Activated CD8-positive, alpha-beta memory T cell treated with anti-CD3 and anti-CD28 coated beads, Interleukin-2, amount 10 ng/mL, durations not matched to agents 7 days and 5 days (primary cell): Measurements from ENCODE around the gene ADGRB2. TPM values are rescaled to one million over a fixed set of nuclear protein-coding genes. Genes with fewer than 3 reads are reported as not detected.

Source experiments
- ATAC-seq: fragments of 150-1000 bp; cut with Tn5 transposase; one replicate; pipeline ENCODE4 v1.10.0; 2021; ENCODE audit warnings: moderate library complexity
- CTCF ChIA-PET: fragments of 350-600 bp; sonication (Branson Sonifier 250); formaldehyde crosslinking; loops from one replicate; lab custom pipeline; 2021; ENCODE audit warnings: antibody characterized with exemption; lab: Charles Lee
- DNase-seq: peaks from one replicate; pipeline ENCODE4 v3.0.0-alpha.2; 2020
- H3K27ac Mint-ChIP-seq: one replicate; pipeline ENCODE4 v1.8.0; 2021; ENCODE audit warnings: mild to moderate bottlenecking, mixed read lengths
- H3K27me3 Mint-ChIP-seq: one replicate; pipeline ENCODE4 v1.8.0; 2021; ENCODE audit warnings: mixed read lengths
- H3K36me3 Mint-ChIP-seq: one replicate; pipeline ENCODE4 v1.8.0; 2021; ENCODE audit warnings: mild to moderate bottlenecking, mixed read lengths
- H3K4me1 Mint-ChIP-seq: one replicate; pipeline ENCODE4 v1.8.0; 2021; ENCODE audit warnings: mixed read lengths
- H3K4me3 Mint-ChIP-seq: one replicate; pipeline ENCODE4 v1.8.0; 2021; ENCODE audit warnings: mild to moderate bottlenecking, moderate library complexity, mixed read lengths
- H3K9me3 Mint-ChIP-seq: one replicate; pipeline ENCODE4 v1.8.0; 2022; ENCODE audit warnings: low read depth, mixed read lengths
- total RNA-seq, 2 experiments: library from RNA; stranded (reverse); gene quantifications; one replicate each; pipeline ENCODE4 v1.2.3, GENCODE V29; 2021

Gene ADGRB2
- total RNA-seq, 2 experiments from 2014 or later: 0.07 to 1.3 TPM

DNA sequence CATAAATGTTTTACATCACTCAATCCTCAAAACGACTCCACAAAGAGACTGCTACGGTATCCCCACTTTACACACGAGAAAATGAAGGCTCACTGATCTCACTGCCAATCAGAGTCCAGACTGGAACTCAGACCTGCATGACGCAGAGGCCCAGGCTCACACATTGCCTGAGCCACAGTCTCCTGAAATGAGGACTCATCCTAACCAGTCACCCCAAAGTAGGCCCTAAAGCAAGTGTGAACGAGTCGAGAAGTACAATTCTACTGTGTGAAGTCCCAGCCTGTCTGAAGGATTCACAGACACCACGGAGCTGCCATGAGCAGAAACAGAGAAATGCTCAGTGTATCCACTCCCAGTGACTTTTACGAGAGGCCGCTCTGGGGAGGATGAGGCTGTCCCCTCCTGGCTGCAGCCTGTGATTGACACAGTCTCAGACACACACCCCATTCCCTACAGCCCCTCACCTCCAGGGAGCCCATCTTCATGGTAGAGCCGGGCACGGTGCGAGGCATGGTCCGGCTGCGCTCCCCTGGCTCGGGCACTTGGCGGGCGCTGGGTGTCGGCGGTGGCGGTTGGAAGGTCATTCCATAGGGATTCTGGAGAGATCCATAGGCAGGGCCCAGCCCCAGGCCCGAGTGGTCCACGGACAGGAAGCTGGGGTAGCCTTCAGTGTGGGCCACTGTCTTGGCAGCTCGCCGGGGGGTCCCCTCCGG lies 33.6 kb downstream of the ADGRB2 start:
- CTCF ChIA-PET: no interaction called here
- H3K27me3 Mint-ChIP-seq: no peaks in the 10 kb centered on the region
- H3K9me3 Mint-ChIP-seq: no peaks in the 10 kb centered on the region
- H3K4me1 Mint-ChIP-seq: no peaks in the 10 kb centered on the region
- ATAC-seq (no peak), DNase-seq (no peak)
- H3K27ac Mint-ChIP-seq: no peak overlapping the region
- H3K36me3 Mint-ChIP-seq: no peaks in the 10 kb centered on the region
- H3K4me3 Mint-ChIP-seq: no peak overlapping the region

- Mint-ChIP-seq H3K4me1 (no peaks in the 10 kb centered on the region), H3K4me3 (no peak overlapping the region), H3K9me3 (no peaks in the 10 kb centered on the region), H3K27me3 (no peaks in the 10 kb centered on the region), H3K36me3 (no peaks in the 10 kb centered on the region), H3K27ac (no peak overlapping the region)
- CTCF ChIA-PET: interaction anchor here (1.3 kb wide), 1 partner anchor 13 kb away, joined by 3 read pairs; no protein-coding TSS in a partner anchor
- DNase-seq (no peak), ATAC-seq (no peak)
Observed at GRCh38 chr1:31727849-31728248, 36.3 kb downstream of the ADGRB2 start.

- ATAC-seq (no peak), DNase-seq (no peak)
- Mint-ChIP-seq H3K36me3 (no peaks in the 10 kb centered on the region), H3K9me3 (no peaks in the 10 kb centered on the region), H3K27me3 (peaks cover 4% of the 10 kb centered on the region), H3K27ac (no peak overlapping the region), H3K4me3 (no peak overlapping the region), H3K4me1 (no peaks in the 10 kb centered on the region)
- CTCF ChIA-PET: interaction anchor here (0.7 kb wide), 1 partner anchor 19 kb away, joined by 3 read pairs; no protein-coding TSS in a partner anchor
Observed at GRCh38 chr1:31727195-31727594, 36.9 kb downstream of the ADGRB2 start.

DNA sequence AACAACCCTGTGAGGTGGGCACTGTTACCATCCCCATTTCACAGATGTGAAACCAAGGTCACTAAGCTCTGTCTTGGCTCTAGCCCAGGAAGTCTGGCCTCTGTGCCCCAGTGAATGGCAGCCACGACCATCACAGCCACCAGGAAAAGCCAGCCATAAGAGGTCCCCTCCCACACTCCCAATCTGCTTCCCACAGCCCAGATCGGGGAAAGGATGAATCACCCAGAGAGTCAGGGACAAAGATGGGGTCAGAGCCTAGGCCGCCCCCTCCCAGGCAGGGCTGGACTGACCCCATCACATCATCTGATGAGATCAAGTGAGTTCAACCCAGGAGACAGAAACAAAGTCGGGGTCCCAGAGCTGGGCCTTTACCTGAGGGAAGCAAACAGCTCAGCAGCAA lies 37.4 kb downstream of the ADGRB2 start:
- peaks cover 9% of the 10 kb centered on the region for H3K27me3 Mint-ChIP-seq
- H3K27ac Mint-ChIP-seq: no peak overlapping the region
- no peak for DNase-seq
- no peak overlapping the region for H3K4me3 Mint-ChIP-seq
- ATAC-seq: no peak
- H3K4me1 Mint-ChIP-seq: no peaks in the 10 kb centered on the region
- H3K36me3 Mint-ChIP-seq: no peaks in the 10 kb centered on the region
- no peaks in the 10 kb centered on the region for H3K9me3 Mint-ChIP-seq
- CTCF ChIA-PET: interaction anchor here (0.7 kb wide), 1 partner anchor 19 kb away, joined by 3 read pairs; no protein-coding TSS in a partner anchor

- Mint-ChIP-seq H3K27me3 (peaks cover 11% of the 10 kb centered on the region), H3K27ac (no peak overlapping the region), H3K4me3 (no peak overlapping the region), H3K36me3 (no peaks in the 10 kb centered on the region), H3K4me1 (no peaks in the 10 kb centered on the region), H3K9me3 (no peaks in the 10 kb centered on the region)
- DNase-seq (no peak), ATAC-seq (no peak)
- CTCF ChIA-PET: interaction anchor here (1.4 kb wide), 1 partner anchor 63 kb away, joined by 5 read pairs; no protein-coding TSS in a partner anchor
Observed at GRCh38 chr1:31725777-31726535, 38.2 kb downstream of the ADGRB2 start.

DNA sequence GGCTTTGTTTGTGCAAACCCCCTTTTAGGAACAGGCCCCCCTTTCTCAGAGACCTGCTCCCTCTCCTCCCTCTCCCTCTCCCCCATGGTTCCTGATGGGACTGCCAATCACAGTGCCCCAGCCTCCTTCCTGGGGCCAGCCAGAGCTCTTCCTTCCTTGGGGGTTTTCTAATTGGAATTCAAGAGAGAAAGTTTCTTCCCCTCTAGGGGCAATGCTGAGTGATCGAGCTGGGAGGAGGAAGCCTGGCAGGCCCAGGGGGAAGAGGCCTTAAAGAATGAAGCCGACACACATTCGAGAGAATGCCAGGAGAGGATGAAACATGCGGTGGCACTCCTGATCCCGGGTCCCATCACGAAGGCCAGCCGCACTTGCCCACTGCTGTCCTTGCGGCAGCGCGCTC lies 39.0 kb downstream of the ADGRB2 start:
- no peak overlapping the region for H3K4me3 Mint-ChIP-seq
- CTCF ChIA-PET: interaction anchor here (1.4 kb wide), 1 partner anchor 64 kb away, joined by 5 read pairs; no protein-coding TSS in a partner anchor
- no peaks in the 10 kb centered on the region for H3K4me1 Mint-ChIP-seq
- no peak overlapping the region for H3K27ac Mint-ChIP-seq
- peaks cover 11% of the 10 kb centered on the region for H3K27me3 Mint-ChIP-seq
- H3K36me3 Mint-ChIP-seq: no peaks in the 10 kb centered on the region
- no peak for ATAC-seq
- H3K9me3 Mint-ChIP-seq: no peaks in the 10 kb centered on the region
- DNase-seq: no peak

GRCh38 chr1:31723828-31724359 lies 40.2 kb downstream of the ADGRB2 start:
- Mint-ChIP-seq H3K36me3 (no peaks in the 10 kb centered on the region), H3K4me3 (no peak overlapping the region), H3K4me1 (no peaks in the 10 kb centered on the region), H3K27ac (no peak overlapping the region), H3K9me3 (no peaks in the 10 kb centered on the region), H3K27me3 (peaks cover 12% of the 10 kb centered on the region)
- ATAC-seq (peak; percentile 45), DNase-seq (peak; percentile 73)
- CTCF ChIA-PET: no interaction called here

- no peak overlapping the region for H3K4me3 Mint-ChIP-seq
- CTCF ChIA-PET: interaction anchor here (2.0 to 5.1 kb wide), 2 partner anchors 10 to 16 kb away, joined by 5 to 43 read pairs; partner anchors contain the start of gene COL16A1
Observed at GRCh38 chr1:31718327-31718897, 45.7 kb downstream of the ADGRB2 start.

DNA sequence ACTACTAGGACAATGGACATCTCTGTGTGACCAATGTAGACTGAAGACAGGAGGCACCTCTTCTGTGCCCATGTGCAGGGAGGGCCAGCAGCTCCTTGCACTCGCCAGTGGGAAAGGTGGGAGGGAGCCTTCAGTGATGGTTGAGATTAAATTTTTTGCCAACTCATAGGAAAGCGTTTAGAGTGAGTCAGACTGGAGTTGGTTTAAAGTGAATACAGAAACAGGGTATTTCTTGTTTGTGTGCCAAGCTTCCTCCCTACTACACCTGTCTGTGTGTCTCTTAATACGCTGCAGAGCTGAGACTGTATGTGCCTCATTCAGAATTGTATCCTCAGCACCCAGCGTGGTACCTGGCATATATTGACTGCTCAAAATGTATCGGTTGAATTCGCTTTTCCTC lies 46.8 kb downstream of the ADGRB2 start:
- peaks cover 67% of the 10 kb centered on the region for H3K27me3 Mint-ChIP-seq
- no peaks in the 10 kb centered on the region for H3K36me3 Mint-ChIP-seq
- no peaks in the 10 kb centered on the region for H3K9me3 Mint-ChIP-seq
- H3K4me3 Mint-ChIP-seq: no peak overlapping the region
- peaks cover 11% of the 10 kb centered on the region for H3K4me1 Mint-ChIP-seq
- CTCF ChIA-PET: interaction anchor here (2.0 to 7.0 kb wide), 5 partner anchors 9 to 72 kb away, joined by 5 to 60 read pairs (median 12); partner anchors contain the start of gene COL16A1
- no peak overlapping the region for H3K27ac Mint-ChIP-seq
- DNase-seq (no peak), ATAC-seq (no peak)

More at GRCh38 chr1:31718327-31718897, 45.7 kb downstream of the ADGRB2 start:
- Mint-ChIP-seq H3K9me3 (no peaks in the 10 kb centered on the region), H3K27ac (no peak overlapping the region), H3K36me3 (no peaks in the 10 kb centered on the region), H3K4me1 (peaks cover 11% of the 10 kb centered on the region), H3K27me3 (peaks cover 60% of the 10 kb centered on the region)
- ATAC-seq: no peak
- DNase-seq: no peak

GRCh38 chr1:31715873-31716220 lies 48.3 kb downstream of the ADGRB2 start:
- H3K4me3 Mint-ChIP-seq: no peak overlapping the region
- peaks cover 72% of the 10 kb centered on the region for H3K27me3 Mint-ChIP-seq
- ATAC-seq (no peak), DNase-seq (no peak)
- peaks cover 11% of the 10 kb centered on the region for H3K4me1 Mint-ChIP-seq
- no peaks in the 10 kb centered on the region for H3K9me3 Mint-ChIP-seq
- no peaks in the 10 kb centered on the region for H3K36me3 Mint-ChIP-seq
- no peak overlapping the region for H3K27ac Mint-ChIP-seq
- CTCF ChIA-PET: interaction anchor here (0.9 to 7.0 kb wide), 10 partner anchors 12 to 158 kb away, joined by 3 to 60 read pairs (median 6); partner anchors contain the start of gene COL16A1

DNA sequence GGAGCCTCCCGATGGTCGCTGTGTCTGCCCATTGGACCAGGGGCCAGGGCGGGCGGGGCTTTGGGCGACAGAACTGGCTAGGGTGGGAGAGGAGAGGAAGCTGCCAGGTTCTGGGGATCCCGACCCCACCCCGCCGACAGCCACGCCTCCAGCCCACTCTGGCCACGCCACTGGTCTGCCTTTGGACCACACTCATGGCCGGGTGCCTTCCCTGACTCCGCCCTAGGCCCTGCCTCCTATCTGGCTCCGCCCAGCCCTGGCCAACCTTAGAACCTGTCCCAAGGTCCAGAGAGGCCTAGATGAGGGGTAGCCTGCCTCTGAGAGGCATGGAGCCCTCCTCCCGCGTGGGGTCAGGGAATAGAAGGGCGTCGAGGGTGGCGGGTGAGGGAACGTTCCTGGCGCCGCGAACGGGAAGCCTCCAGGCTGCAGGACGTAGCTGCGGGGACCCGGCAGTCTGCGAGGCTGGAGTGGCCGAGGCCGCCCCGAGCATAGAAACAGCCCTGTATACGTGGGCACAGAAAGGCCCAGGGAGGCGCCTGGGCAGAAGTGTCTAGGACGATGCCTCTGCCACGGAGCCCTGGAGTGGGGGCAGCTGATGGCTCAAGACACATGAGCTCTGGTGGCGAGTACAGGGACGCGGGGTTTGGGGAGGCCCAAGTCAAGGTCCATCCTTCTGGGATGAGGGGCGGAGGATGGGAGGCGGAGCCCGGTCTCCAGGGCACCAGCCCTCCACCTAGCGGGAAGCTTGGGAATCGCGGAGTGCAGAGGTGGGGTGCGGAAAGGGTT lies 48.9 kb downstream of the ADGRB2 start:
- peak; percentile 54 for DNase-seq
- Mint-ChIP-seq H3K4me3 (peak overlapping the region; percentile 48), H3K9me3 (no peaks in the 10 kb centered on the region)

DNA sequence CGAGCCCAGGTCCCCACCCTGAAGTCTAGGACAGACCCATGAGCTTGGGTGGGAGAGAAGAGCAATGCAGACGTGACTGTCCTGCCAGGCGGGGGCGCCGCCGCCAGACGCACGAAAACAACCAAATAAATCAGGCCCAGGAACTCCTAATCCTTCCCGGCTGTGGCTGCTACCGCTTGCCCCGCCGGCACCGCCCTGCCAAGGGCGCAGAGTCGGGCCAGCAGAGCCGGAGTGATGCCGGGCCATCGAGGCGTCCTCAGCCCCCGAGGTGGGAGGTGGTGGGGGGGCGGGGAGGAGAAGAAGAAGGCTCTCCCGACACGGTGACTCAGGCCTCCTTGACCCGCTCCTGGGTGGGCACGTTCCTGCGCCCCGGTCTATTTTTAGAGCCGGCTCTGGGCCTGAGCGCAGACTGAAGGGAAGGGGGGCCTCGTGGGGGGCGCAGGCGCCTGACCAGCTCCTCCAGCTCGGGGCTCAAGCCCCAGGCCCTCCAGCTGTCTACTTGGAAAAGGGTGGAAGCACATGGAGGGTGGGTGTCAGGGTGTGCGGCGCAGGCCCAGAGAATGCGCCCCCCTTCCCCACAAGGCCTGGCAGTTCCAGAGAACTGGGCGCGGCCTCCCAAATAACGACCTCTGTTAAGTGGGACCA lies 49.6 kb downstream of the ADGRB2 start:
- Mint-ChIP-seq H3K9me3 (no peaks in the 10 kb centered on the region), H3K4me1 (peaks cover 11% of the 10 kb centered on the region), H3K27me3 (peaks cover 76% of the 10 kb centered on the region), H3K36me3 (no peaks in the 10 kb centered on the region), H3K4me3 (no peak overlapping the region), H3K27ac (no peak overlapping the region)
- CTCF ChIA-PET: interaction anchor here (0.6 to 7.0 kb wide), 10 partner anchors 12 to 96 kb away, joined by 3 to 60 read pairs (median 4); partner anchors contain the start of gene COL16A1
- ATAC-seq: peak; percentile 35
- DNase-seq: no peak

More for the DNA sequence above, 48.9 kb downstream of the ADGRB2 start:
- Mint-ChIP-seq H3K27me3 (peaks cover 73% of the 10 kb centered on the region), H3K4me1 (peaks cover 11% of the 10 kb centered on the region), H3K36me3 (no peaks in the 10 kb centered on the region), H3K27ac (no peak overlapping the region)
- ATAC-seq: peak; percentile 71
- CTCF ChIA-PET: interaction anchor here (0.9 to 7.0 kb wide), 12 partner anchors 13 to 157 kb away, joined by 3 to 60 read pairs (median 6); partner anchors contain the start of gene COL16A1
